ENCODE data around the gene GPR183. TPM values are rescaled to one million over a fixed set of nuclear protein-coding genes. Genes with fewer than 3 reads are reported as not detected.

GPR183 gene
- total and polyA plus RNA-seq, 2 of the 8 experiments (the other 6 are each of a cell fraction or from before 2014, with no cell fraction given): not detected

DNA sequence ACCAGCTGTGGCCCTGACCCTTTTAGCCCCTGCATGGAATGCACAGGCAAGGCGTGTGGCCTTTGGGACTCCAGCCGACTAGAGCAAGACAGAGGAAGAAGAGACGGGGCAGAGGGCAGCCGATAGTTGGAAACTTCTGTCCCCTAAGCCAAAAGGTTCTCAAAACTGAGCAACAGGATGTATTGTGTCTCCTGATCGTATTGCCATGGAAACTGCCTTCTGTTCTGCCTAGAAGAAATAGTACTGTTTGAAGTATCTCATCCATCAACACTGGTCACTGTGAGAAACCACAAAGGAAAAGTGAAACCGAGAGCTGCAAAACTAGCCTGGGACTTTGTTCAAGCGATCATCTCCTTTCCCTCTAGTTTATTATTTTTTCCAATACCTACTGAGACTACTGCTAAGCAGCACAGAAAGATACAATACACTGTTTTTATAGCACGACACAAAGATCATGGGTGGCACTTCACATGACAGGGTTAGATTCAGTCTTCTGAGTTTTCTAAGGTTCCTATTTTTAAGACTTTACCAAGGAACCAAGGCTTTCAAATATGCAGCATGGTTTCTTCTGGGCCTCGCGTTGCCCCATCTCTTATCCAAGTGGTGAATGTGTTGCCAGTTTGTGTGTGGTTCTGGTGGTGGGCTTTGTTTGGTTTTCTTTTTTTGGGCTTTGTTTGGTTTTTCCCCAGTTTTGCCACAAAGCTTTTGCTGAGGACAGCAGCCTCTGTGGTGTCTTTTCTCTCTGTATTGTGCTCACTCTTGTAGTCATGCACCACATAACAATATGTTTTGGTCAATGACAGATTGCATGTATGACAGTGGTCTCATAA lies 49.3 kb upstream of the GPR183 start:
- no peak overlapping the region for H3K18ac ChIP-seq (ENCODE audit: extremely low read depth, low read length)
- no peak overlapping the region for H2BK20ac ChIP-seq (ENCODE audit: low read length)
- H3K79me1 ChIP-seq (ENCODE audit: low read depth, low read length): peaks cover 2% of the 10 kb centered on the region; the same call in 1 of the 2 replicates
- no peak overlapping the region for H4K8ac ChIP-seq (ENCODE audit: extremely low read depth, insufficient read depth, low read length)
- CTCF ChIA-PET (ENCODE audit: partially characterized antibody): interaction anchor here (3.3 kb wide), 1 partner anchor 11 kb away, joined by 8 read pairs; no protein-coding TSS in a partner anchor
- POLR2A ChIA-PET (ENCODE audit: partially characterized antibody): no interaction called here
- H3K79me2 ChIP-seq (ENCODE audit: control insufficient read depth in 1 of 2, insufficient read depth in 2 of 2, low read length in 2 of 2): no peaks in the 10 kb centered on the region
- 90% methylated on average over 10 of the region's 10 CpGs; no CpG with 5 or more reads in 1 of the 2 experiments for WGBS, 2 experiments (ENCODE audit: extremely low coverage in 1 of 2, insufficient coverage in 1 of 2, insufficient read length in 1 of 2, insufficient replicate concordance in 2 of 2, low coverage in 1 of 2, low lambda C conversion rate in 2 of 2, missing lambda C conversion rate in 1 of 2)
- H2BK15ac ChIP-seq (ENCODE audit: low read length): no peak overlapping the region
- H2AK5ac ChIP-seq (ENCODE audit: low read depth, low read length): no peak overlapping the region
- no peaks in the 10 kb centered on the region for H3K9me3 ChIP-seq (ENCODE audit: insufficient read depth in 2 of 2, low read depth in 1 of 2, low read length in 1 of 2)
- no peak overlapping the region for H3K56ac ChIP-seq (replicated peaks; ENCODE audit: insufficient read length, low read depth, low read length)
- no peaks in the 10 kb centered on the region for H3K23me2 ChIP-seq (ENCODE audit: low read depth, low read length)
- H3K14ac ChIP-seq (ENCODE audit: insufficient read length): no peak overlapping the region
- no peak overlapping the region for H3K23ac ChIP-seq (ENCODE audit: insufficient read length)
- H3K4me1 ChIP-seq (replicated peaks in 1 of 4; ENCODE audit: control insufficient read depth in 3 of 4, insufficient read depth in 4 of 4, low read length in 3 of 4): peaks cover 0 to 5% (median 2%) of the 10 kb centered on the region in 4 experiments; a peak in 2 of 7 replicates
- peaks cover 0 to 12% (median 4%) of the 10 kb centered on the region in 4 experiments; a peak in 3 of 8 replicates for H3K36me3 ChIP-seq (ENCODE audit: control insufficient read depth in 2 of 4, insufficient read depth in 4 of 4, low read length in 3 of 4)
- no peak overlapping the region for H3K9ac ChIP-seq (replicated peaks in 1 of 4; ENCODE audit: extremely low read depth in 1 of 4, low read depth in 3 of 4, low read length in 3 of 4)
- no peak overlapping the region for H4K91ac ChIP-seq (replicated peaks; ENCODE audit: insufficient read length, low read length)
- no peaks in the 10 kb centered on the region for H3K27me3 ChIP-seq (replicated peaks in 1 of 4; ENCODE audit: control insufficient read depth in 3 of 4, extremely low read depth in 1 of 4, insufficient read depth in 3 of 4, low read length in 3 of 4)
- H2BK12ac ChIP-seq (ENCODE audit: low read depth, low read length): no peak overlapping the region
- no peak overlapping the region for H2AFZ ChIP-seq (ENCODE audit: low read length)
- FAIRE-seq (no peak), DNase-seq (ENCODE audit: low read depth in 1 of 2, low spot score in 2 of 2) (peak in 1 of 2 experiments; percentile 40)
- no peak overlapping the region for H3K4me3 ChIP-seq (ENCODE audit: extremely low read depth in 1 of 4, insufficient read depth in 2 of 4, low read depth in 3 of 4, low read length in 4 of 4)
- no peak overlapping the region for H4K5ac ChIP-seq (ENCODE audit: insufficient read length, low read depth, low read length)
- no peak overlapping the region for H3K27ac ChIP-seq (ENCODE audit: low read depth, low read length)
- H3K4ac ChIP-seq (replicated peaks; ENCODE audit: insufficient read length, low read depth, low read length): no peak overlapping the region
- H2BK5ac ChIP-seq (ENCODE audit: low read depth, low read length): no peak overlapping the region
- no peak overlapping the region for H3K4me2 ChIP-seq (ENCODE audit: insufficient read depth in 1 of 2, low read depth in 2 of 2, low read length in 2 of 2)
- peaks cover 0 to 8% of the 10 kb centered on the region in 2 experiments for H4K20me1 ChIP-seq (replicated peaks in 1 of 2; ENCODE audit: control insufficient read depth in 1 of 2, insufficient read depth in 2 of 2, low read length in 2 of 2)
- no peak overlapping the region for H2BK120ac ChIP-seq (replicated peaks; ENCODE audit: low read depth, low read length)
- TF ChIP-seq FOSL1 (IDR thresholded peaks at IDR 0.05; ENCODE audit: insufficient read depth, low read depth, low read length) (no peak), EZH2 (IDR thresholded peaks at IDR 0.05; ENCODE audit: low read depth, low read length, severe bottlenecking) (no peak), TCF12 (IDR thresholded peaks at IDR 0.05; ENCODE audit: low read depth, low read length) (no peak), YY1 (IDR thresholded peaks at IDR 0.05; ENCODE audit: low read depth, low read length) (no peak), GABPA (IDR thresholded peaks at IDR 0.05; ENCODE audit: borderline replicate concordance, insufficient read depth, low read length) (no peak), SP1 (IDR thresholded peaks at IDR 0.05; ENCODE audit: low read depth, low read length) (no peak), BACH1 (IDR thresholded peaks at IDR 0.05; ENCODE audit: low read length) (no peak), SAP30 (IDR thresholded peaks at IDR 0.05; ENCODE audit: insufficient read depth, insufficient replicate concordance, low read length) (no peak)
- TF ChIP-seq, protein P1, sequence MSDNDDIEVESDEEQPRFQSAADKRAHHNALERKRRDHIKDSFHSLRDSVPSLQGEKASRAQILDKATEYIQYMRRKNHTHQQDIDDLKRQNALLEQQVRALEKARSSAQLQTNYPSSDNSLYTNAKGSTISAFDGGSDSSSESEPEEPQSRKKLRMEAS (IDR thresholded peaks at IDR 0.05): no peak
